ENCODE measurements around the gene EBF3. TPM values are rescaled to one million over a fixed set of nuclear protein-coding genes. Genes with fewer than 3 reads are reported as not detected.

The EBF3 gene
- total and polyA plus RNA-seq, 10 donors = 0.02 to 0.20 (median 0.13) TPM; not detected in 6

DNA sequence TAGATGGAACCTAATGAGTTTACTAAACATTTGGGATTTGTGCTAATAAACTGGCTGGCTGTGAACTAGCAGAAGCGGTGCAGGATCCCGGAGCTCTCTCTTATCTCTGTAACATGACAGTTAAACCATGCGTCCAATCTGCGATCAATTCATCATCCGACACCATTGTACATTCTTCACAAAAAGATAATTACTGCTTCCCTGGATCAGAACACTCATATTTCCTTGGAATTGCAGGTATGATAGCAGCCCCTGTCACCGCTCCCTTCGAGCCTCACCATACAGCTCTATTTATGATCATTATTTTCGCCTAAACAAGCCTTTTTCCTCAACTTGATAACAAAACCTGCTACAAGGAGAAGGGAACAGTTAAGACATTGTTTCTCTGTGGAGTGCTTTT lies 18.5 kb downstream of the EBF3 start:
- Histone ChIP-seq H3K4me1 (no peaks in the 10 kb centered on the region), H3K27ac (no peak overlapping the region), H3K27me3 (replicated peaks in 1 of 7) (peaks cover 0 to 67% (median 8%) of the 10 kb centered on the region in 7 donors), H3K9me3 (no peaks in the 10 kb centered on the region), H3K4me3 (no peak overlapping the region), H3K36me3 (no peaks in the 10 kb centered on the region)
- intact Hi-C loops (cut with DNase I; ENCODE audit: low total_unique reads) = no loop called here
- WGBS, 5 donors = 91 to 97% (median 92%) methylated on average over 8 of the region's 8 CpGs
- no peak for DNase-seq
- no peak for TF ChIP-seq POLR2A (IDR thresholded peaks at IDR 0.05)

GRCh38 chr10:129945064-129945463 lies 19.0 kb downstream of the EBF3 start:
- H3K27ac ChIP-seq = no peak overlapping the region
- no peak for DNase-seq
- H3K27me3 ChIP-seq (replicated peaks in 1 of 7) = peaks cover 0 to 69% (median 8%) of the 10 kb centered on the region in 7 donors
- no peaks in the 10 kb centered on the region for H3K9me3 ChIP-seq
- H3K4me1 ChIP-seq = no peaks in the 10 kb centered on the region
- WGBS, 5 donors = 64 to 79% (median 76%) methylated on average over 6 of the region's 6 CpGs
- no peak overlapping the region for H3K4me3 ChIP-seq
- H3K36me3 ChIP-seq = no peaks in the 10 kb centered on the region
- TF ChIP-seq POLR2AphosphoS5 (IDR thresholded peaks at IDR 0.05) (no peak), CTCF (IDR thresholded peaks at IDR 0.05 in 8 of 11, conservative IDR thresholded peaks at IDR 0.05 in 3 of 11) (no peak), POLR2A (IDR thresholded peaks at IDR 0.05) (no peak)
- intact Hi-C loops (cut with DNase I; ENCODE audit: low total_unique reads) = no loop called here

- H3K4me3 ChIP-seq = no peak overlapping the region
Observed at GRCh38 chr10:129944456-129944855, 19.6 kb downstream of the EBF3 start.

GRCh38 chr10:129942936-129943715 lies 20.9 kb downstream of the EBF3 start:
- 77 to 82% (median 82%) methylated on average over 12 of the region's 12 CpGs for WGBS, 5 donors
- Histone ChIP-seq H3K9me3 (no peaks in the 10 kb centered on the region), H3K4me3 (no peak overlapping the region), H3K36me3 (no peaks in the 10 kb centered on the region), H3K4me1 (no peaks in the 10 kb centered on the region), H3K27ac (no peak overlapping the region), H3K27me3 (replicated peaks in 1 of 7) (peaks cover 0 to 60% (median 4%) of the 10 kb centered on the region in 7 donors)
- peak; percentile 64 for DNase-seq
- TF ChIP-seq POLR2AphosphoS5 (IDR thresholded peaks at IDR 0.05) = no peak
- no peak for TF ChIP-seq CTCF (IDR thresholded peaks at IDR 0.05 in 8 of 11, conservative IDR thresholded peaks at IDR 0.05 in 3 of 11)
- TF ChIP-seq POLR2A (IDR thresholded peaks at IDR 0.05) = no peak
- intact Hi-C loops (cut with DNase I; ENCODE audit: low total_unique reads) = no loop called here

More at GRCh38 chr10:129944456-129944855, 19.6 kb downstream of the EBF3 start:
- intact Hi-C loops (cut with DNase I; ENCODE audit: low total_unique reads) = no loop called here
- DNase-seq = peak; percentile 15
- Histone ChIP-seq H3K36me3 (no peaks in the 10 kb centered on the region), H3K9me3 (no peaks in the 10 kb centered on the region), H3K27ac (no peak overlapping the region), H3K27me3 (replicated peaks in 1 of 7) (peaks cover 0 to 71% (median 8%) of the 10 kb centered on the region in 7 donors), H3K4me1 (no peaks in the 10 kb centered on the region)
- TF ChIP-seq POLR2AphosphoS5 (IDR thresholded peaks at IDR 0.05) = no peak
- no peak for TF ChIP-seq CTCF (IDR thresholded peaks at IDR 0.05 in 8 of 11, conservative IDR thresholded peaks at IDR 0.05 in 3 of 11)
- TF ChIP-seq POLR2A (IDR thresholded peaks at IDR 0.05) = no peak
- 90 to 95% (median 92%) methylated on average over 8 of the region's 8 CpGs for WGBS, 5 donors
